KBM-7 (cell line): ENCODE results near the gene PRKCE.

Experiments used
- DNase-seq: peaks from one replicate; pipeline ENCODE4 v3.0.0-alpha.2; 2015
- in situ Hi-C: fragments of 300-500 bp; cut with MboI; formaldehyde crosslinking; loops from 2 replicates; pipeline ENCODE4 v1.14.3; 2020; ENCODE audit warnings: low sequenced_read_pairs, low pct_unique_long_range_greater_than_20kb, mixed read lengths

The PRKCE gene

GRCh38 chr2:46136481-46136880, 485.0 kb downstream of the PRKCE start:
- in situ Hi-C loops, result no loop called here
- no peak for DNase-seq

- no peak for DNase-seq
- in situ Hi-C loops, result no loop called here
Observed at GRCh38 chr2:46136953-46137352, 485.5 kb downstream of the PRKCE start.

GRCh38 chr2:46142546-46143428, 491.3 kb downstream of the PRKCE start:
- in situ Hi-C loops, result no loop called here
- peak; percentile 23 for DNase-seq

GRCh38 chr2:46143429-46144132, 492.1 kb downstream of the PRKCE start:
- in situ Hi-C loops, result no loop called here
- DNase-seq, result no peak

GRCh38 chr2:46144133-46144800, 492.8 kb downstream of the PRKCE start:
- in situ Hi-C loops, result no loop called here
- no peak for DNase-seq

GRCh38 chr2:46145017-46145416, 493.5 kb downstream of the PRKCE start:
- in situ Hi-C loops, result no loop called here
- DNase-seq, result no peak

- in situ Hi-C loops, result no loop called here
- DNase-seq, result no peak
Observed at GRCh38 chr2:46145840-46146239, 494.4 kb downstream of the PRKCE start.

GRCh38 chr2:46146866-46147502, 495.5 kb downstream of the PRKCE start:
- in situ Hi-C loops, result no loop called here
- no peak for DNase-seq

GRCh38 chr2:46147626-46148368, 496.3 kb downstream of the PRKCE start:
- DNase-seq, result no peak
- in situ Hi-C loops, result no loop called here

- DNase-seq, result no peak
- in situ Hi-C loops, result no loop called here
Observed at GRCh38 chr2:46148369-46148736, 496.9 kb downstream of the PRKCE start.

GRCh38 chr2:46150445-46150955, 499.0 kb downstream of the PRKCE start:
- in situ Hi-C loops, result no loop called here
- DNase-seq, result no peak

GRCh38 chr2:46151577-46151976, 500.1 kb downstream of the PRKCE start:
- no peak for DNase-seq
- in situ Hi-C loops, result no loop called here

- DNase-seq, result no peak
- in situ Hi-C loops, result no loop called here
Observed at GRCh38 chr2:46153996-46154753, 502.7 kb downstream of the PRKCE start.

GRCh38 chr2:46157072-46157965, 505.8 kb downstream of the PRKCE start:
- in situ Hi-C loops, result no loop called here
- DNase-seq, result no peak

- DNase-seq, result no peak
- in situ Hi-C loops, result no loop called here
Observed at GRCh38 chr2:46157966-46158310, 506.5 kb downstream of the PRKCE start.

GRCh38 chr2:46158661-46159060, 507.2 kb downstream of the PRKCE start:
- in situ Hi-C loops, result no loop called here
- no peak for DNase-seq

GRCh38 chr2:46160326-46160725, 508.9 kb downstream of the PRKCE start:
- in situ Hi-C loops, result no loop called here
- DNase-seq, result no peak
